ENCODE data around the gene ROBO1. TPM values are rescaled to one million over a fixed set of nuclear protein-coding genes. Genes with fewer than 3 reads are reported as not detected.

Gene ROBO1
- total and polyA plus RNA-seq, 2 of the 8 experiments (the other 6 are each of a cell fraction or from before 2014, with no cell fraction given) = 51.4 to 91.0 TPM

DNA sequence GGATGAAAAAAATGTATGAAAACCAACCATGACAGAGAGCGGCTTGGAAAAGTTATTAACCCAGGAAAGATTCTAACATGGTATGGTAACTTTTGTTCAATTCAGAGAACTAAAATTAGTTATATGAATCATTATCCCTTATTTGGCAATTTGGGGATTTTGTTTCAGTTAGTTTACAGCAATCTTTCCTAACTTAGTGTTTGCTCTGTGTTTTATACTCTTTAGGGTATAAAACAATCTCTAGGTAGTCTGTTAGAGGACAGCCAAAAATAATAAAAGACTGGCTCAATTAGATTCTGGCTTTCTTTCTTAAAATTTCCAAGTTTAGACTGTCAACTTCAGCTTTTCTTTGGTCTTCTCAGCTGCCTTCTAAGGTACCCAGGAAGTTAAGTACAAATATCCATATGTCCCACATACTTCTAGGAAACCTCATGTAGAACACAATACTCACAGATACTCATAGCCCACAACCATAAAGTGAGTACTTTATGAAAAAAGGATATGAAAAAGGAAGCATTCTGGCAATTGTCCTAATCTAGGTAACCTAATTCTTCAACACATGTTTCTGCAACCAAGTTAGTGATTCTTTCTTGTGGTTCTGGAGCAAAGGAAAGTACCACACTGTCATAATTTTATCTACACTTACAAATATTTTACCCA lies 849.3 kb downstream of the ROBO1 start:
- no peak overlapping the region for H3K14ac ChIP-seq (ENCODE audit: insufficient read length)
- H3K23me2 ChIP-seq (ENCODE audit: low read depth, low read length) = no peaks in the 10 kb centered on the region
- POLR2A ChIA-PET (ENCODE audit: partially characterized antibody) = no interaction called here
- H2AK5ac ChIP-seq (ENCODE audit: low read depth, low read length) = no peak overlapping the region
- no peak overlapping the region for H3K4me2 ChIP-seq (ENCODE audit: insufficient read depth in 1 of 2, low read depth in 2 of 2, low read length in 2 of 2)
- H3K36me3 ChIP-seq (ENCODE audit: control insufficient read depth in 2 of 4, insufficient read depth in 4 of 4, low read length in 3 of 4) = no peaks in the 10 kb centered on the region
- no peak overlapping the region for H3K18ac ChIP-seq (ENCODE audit: extremely low read depth, low read length)
- DNase-seq (ENCODE audit: low read depth in 1 of 2, low spot score in 2 of 2) (no peak), FAIRE-seq (no peak)
- H3K9ac ChIP-seq (replicated peaks in 1 of 4; ENCODE audit: extremely low read depth in 1 of 4, low read depth in 3 of 4, low read length in 3 of 4) = no peak overlapping the region
- H3K4me1 ChIP-seq (replicated peaks in 1 of 4; ENCODE audit: control insufficient read depth in 3 of 4, insufficient read depth in 4 of 4, low read length in 3 of 4) = peaks cover 0 to 5% (median 0%) of the 10 kb centered on the region in 4 experiments; a peak in 1 of 7 replicates
- no peak overlapping the region for H3K4ac ChIP-seq (replicated peaks; ENCODE audit: insufficient read length, low read depth, low read length)
- no peak overlapping the region for H3K27ac ChIP-seq (ENCODE audit: low read depth, low read length)
- H3K9me3 ChIP-seq (ENCODE audit: insufficient read depth in 2 of 2, low read depth in 1 of 2, low read length in 1 of 2) = no peaks in the 10 kb centered on the region
- H3K79me2 ChIP-seq (ENCODE audit: control insufficient read depth in 1 of 2, insufficient read depth in 2 of 2, low read length in 2 of 2) = peaks cover 0 to 19% of the 10 kb centered on the region in 2 experiments; a peak in 2 of 4 replicates
- CTCF ChIA-PET (ENCODE audit: partially characterized antibody) = interaction anchor here (1.1 to 1.3 kb wide), 2 partner anchors 13 to 59 kb away, joined by 3 to 4 read pairs; no protein-coding TSS in a partner anchor
- H2BK5ac ChIP-seq (ENCODE audit: low read depth, low read length) = no peak overlapping the region
- no peak overlapping the region for H3K4me3 ChIP-seq (ENCODE audit: extremely low read depth in 1 of 4, insufficient read depth in 2 of 4, low read depth in 3 of 4, low read length in 4 of 4)
- H2BK12ac ChIP-seq (ENCODE audit: low read depth, low read length) = no peak overlapping the region
- no peak overlapping the region for H2AFZ ChIP-seq (ENCODE audit: low read length)
- no peak overlapping the region for H2BK15ac ChIP-seq (ENCODE audit: low read length)
- peaks cover 0 to 7% of the 10 kb centered on the region in 2 experiments for H4K20me1 ChIP-seq (replicated peaks in 1 of 2; ENCODE audit: control insufficient read depth in 1 of 2, insufficient read depth in 2 of 2, low read length in 2 of 2)
- H2BK120ac ChIP-seq (replicated peaks; ENCODE audit: low read depth, low read length) = no peak overlapping the region
- no peak overlapping the region for H3K56ac ChIP-seq (replicated peaks; ENCODE audit: insufficient read length, low read depth, low read length)
- H3K27me3 ChIP-seq (replicated peaks in 1 of 4; ENCODE audit: control insufficient read depth in 3 of 4, extremely low read depth in 1 of 4, insufficient read depth in 3 of 4, low read length in 3 of 4) = no peaks in the 10 kb centered on the region
- no peaks in the 10 kb centered on the region for H3K79me1 ChIP-seq (ENCODE audit: low read depth, low read length)
- H4K91ac ChIP-seq (replicated peaks; ENCODE audit: insufficient read length, low read length) = no peak overlapping the region
- no peak overlapping the region for H4K8ac ChIP-seq (ENCODE audit: extremely low read depth, insufficient read depth, low read length)
- H2BK20ac ChIP-seq (ENCODE audit: low read length) = no peak overlapping the region
- 88% methylated on average over 1 of the region's 1 CpG; no CpG with 5 or more reads in 1 of the 2 experiments for WGBS, 2 experiments (ENCODE audit: extremely low coverage in 1 of 2, insufficient coverage in 1 of 2, insufficient read length in 1 of 2, insufficient replicate concordance in 2 of 2, low coverage in 1 of 2, low lambda C conversion rate in 2 of 2, missing lambda C conversion rate in 1 of 2)
- no peak overlapping the region for H4K5ac ChIP-seq (ENCODE audit: insufficient read length, low read depth, low read length)
- H3K23ac ChIP-seq (ENCODE audit: insufficient read length) = no peak overlapping the region
- TF ChIP-seq HDAC2 (IDR thresholded peaks at IDR 0.05; ENCODE audit: borderline replicate concordance in 1 of 2, low read depth in 2 of 2, low read length in 2 of 2) = no peak
- TF ChIP-seq, protein P1, sequence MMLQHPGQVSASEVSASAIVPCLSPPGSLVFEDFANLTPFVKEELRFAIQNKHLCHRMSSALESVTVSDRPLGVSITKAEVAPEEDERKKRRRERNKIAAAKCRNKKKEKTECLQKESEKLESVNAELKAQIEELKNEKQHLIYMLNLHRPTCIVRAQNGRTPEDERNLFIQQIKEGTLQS (IDR thresholded peaks at IDR 0.05; ENCODE audit: insufficient read depth, low read depth, low read length) = no peak
- TF ChIP-seq KDM1A (IDR thresholded peaks at IDR 0.05; ENCODE audit: borderline replicate concordance, low read length) = no peak
- no peak for TF ChIP-seq CTCF (IDR thresholded peaks at IDR 0.05; ENCODE audit: control extremely low read depth in 1 of 3, insufficient read depth in 1 of 3, low read depth in 1 of 3, low read length in 3 of 3)
- TF ChIP-seq SP1 (IDR thresholded peaks at IDR 0.05; ENCODE audit: low read depth, low read length) = no peak
- TF ChIP-seq MAFK (IDR thresholded peaks at IDR 0.05; ENCODE audit: low read depth, low read length) = no peak
- no peak for TF ChIP-seq EP300 (IDR thresholded peaks at IDR 0.05; ENCODE audit: borderline replicate concordance in 1 of 2, low read depth in 2 of 2, low read length in 2 of 2)
